ENCODE data around the gene BLTP3A. TPM values are rescaled to one million over a fixed set of nuclear protein-coding genes. Genes with fewer than 3 reads are reported as not detected.

The BLTP3A gene
- total RNA-seq, 4 donors from 2014 or later = 7.5 to 13.1 (median 9.8) TPM

- H3K27ac ChIP-seq (replicated peaks in 1 of 4) = peak overlapping the region; percentile 90 to 97 (median 93)
- TF ChIP-seq POLR2AphosphoS5 (IDR thresholded peaks at IDR 0.05) = no peak
- no peak for TF ChIP-seq CTCF (IDR thresholded peaks at IDR 0.05)
- no peak for TF ChIP-seq EP300 (IDR thresholded peaks at IDR 0.05)
- TF ChIP-seq POLR2A (IDR thresholded peaks at IDR 0.05; ENCODE audit: low read depth) = no peak
- no peaks in the 10 kb centered on the region for H3K36me3 ChIP-seq
- DNase-seq (ENCODE audit: extremely low spot score) = peak; percentile 91
- peak overlapping the region; percentile 82 to 94 (median 87) for H3K4me3 ChIP-seq
- H3K27me3 ChIP-seq = no peaks in the 10 kb centered on the region
- intact Hi-C loops (cut with DNase I) = loop anchor here (5.0 kb wide), 2 partner anchors 34 to 96 kb away; partner anchors contain the start of genes ANKS1A, SNRPC and TAF11
- no peaks in the 10 kb centered on the region for H3K9me3 ChIP-seq
- WGBS = 13% methylated on average over 8 of the region's 19 CpGs
- H3K4me1 ChIP-seq = peaks cover 19 to 30% (median 20%) of the 10 kb centered on the region in 4 donors
Observed at GRCh38 chr6:34791164-34791700, 651 bp upstream of the BLTP3A start.

GRCh38 chr6:34792605-34793500 lies 970 bp downstream of the BLTP3A start:
- WGBS = 12% methylated on average over 20 of the region's 20 CpGs
- TF ChIP-seq POLR2AphosphoS5 (IDR thresholded peaks at IDR 0.05) = peak in 1 of 2 donors; percentile 22
- TF ChIP-seq EP300 (IDR thresholded peaks at IDR 0.05) = no peak
- no peak for TF ChIP-seq CTCF (IDR thresholded peaks at IDR 0.05)
- TF ChIP-seq POLR2A (IDR thresholded peaks at IDR 0.05; ENCODE audit: low read depth) = no peak
- H3K4me3 ChIP-seq = peak overlapping the region; percentile 82 to 94 (median 87)
- intact Hi-C loops (cut with DNase I) = loop anchor here (5.0 kb wide), 2 partner anchors 36 to 94 kb away; partner anchors contain the start of genes ANKS1A, SNRPC and TAF11
- peak; percentile 92 for DNase-seq (ENCODE audit: extremely low spot score)
- H3K9me3 ChIP-seq = no peaks in the 10 kb centered on the region
- H3K27ac ChIP-seq (replicated peaks in 1 of 4) = peak overlapping the region; percentile 90 to 97 (median 93)
- H3K27me3 ChIP-seq = no peaks in the 10 kb centered on the region
- no peaks in the 10 kb centered on the region for H3K36me3 ChIP-seq
- peaks cover 19 to 32% (median 20%) of the 10 kb centered on the region in 4 donors for H3K4me1 ChIP-seq

GRCh38 chr6:34793877-34794276 lies 2.0 kb downstream of the BLTP3A start:
- 92% methylated on average over 6 of the region's 6 CpGs for WGBS
- no peak for DNase-seq (ENCODE audit: extremely low spot score)
- TF ChIP-seq POLR2AphosphoS5 (IDR thresholded peaks at IDR 0.05) (no peak), CTCF (IDR thresholded peaks at IDR 0.05) (no peak), POLR2A (IDR thresholded peaks at IDR 0.05; ENCODE audit: low read depth) (no peak), EP300 (IDR thresholded peaks at IDR 0.05) (no peak)
- Histone ChIP-seq H3K27ac (replicated peaks in 1 of 4) (no peak overlapping the region), H3K4me3 (no peak overlapping the region), H3K27me3 (no peaks in the 10 kb centered on the region), H3K4me1 (peaks cover 19 to 32% (median 20%) of the 10 kb centered on the region in 4 donors), H3K36me3 (no peaks in the 10 kb centered on the region), H3K9me3 (no peaks in the 10 kb centered on the region)
- intact Hi-C loops (cut with DNase I) = loop anchor here (5.0 kb wide), 2 partner anchors 37 to 93 kb away; partner anchors contain the start of genes ANKS1A, SNRPC and TAF11

- Histone ChIP-seq H3K9me3 (no peaks in the 10 kb centered on the region), H3K4me3 (no peak overlapping the region), H3K27me3 (no peaks in the 10 kb centered on the region), H3K27ac (replicated peaks in 1 of 4) (no peak overlapping the region), H3K36me3 (no peaks in the 10 kb centered on the region), H3K4me1 (peaks cover 13 to 27% (median 20%) of the 10 kb centered on the region in 4 donors)
- no peak for DNase-seq (ENCODE audit: extremely low spot score)
- no peak for TF ChIP-seq POLR2AphosphoS5 (IDR thresholded peaks at IDR 0.05)
- TF ChIP-seq EP300 (IDR thresholded peaks at IDR 0.05) = no peak
- TF ChIP-seq POLR2A (IDR thresholded peaks at IDR 0.05; ENCODE audit: low read depth) = no peak
- TF ChIP-seq CTCF (IDR thresholded peaks at IDR 0.05) = no peak
- 42% methylated on average over 2 of the region's 2 CpGs for WGBS
- intact Hi-C loops (cut with DNase I) = no loop called here
Observed at GRCh38 chr6:34795836-34796425, 4.0 kb downstream of the BLTP3A start.

Measured in esophagus muscularis mucosa (tissue), 4 donors.